Stomach (tissue), 9 donors: ENCODE data around the gene TMCC1. TPM values are rescaled to one million over a fixed set of nuclear protein-coding genes. Genes with fewer than 3 reads are reported as not detected.

Experiments used
- DNase-seq, 2 donors: peaks; one replicate each; pipeline versions ENCODE4 v3.0.0 to v3.0.0-alpha.2; 2013 to 2019
- H3K27ac ChIP-seq, 5 donors: fragments of 200-600 bp in 4 of 5; sonication (generic) in 4 of 5; one replicate each; pipeline ENCODE4 v1.5.1; 2013 to 2019; ENCODE audit warnings: mild to moderate bottlenecking in 1 of 5, moderate library complexity in 1 of 5
- H3K27me3 ChIP-seq, 3 donors: fragments of 200-600 bp; sonication (generic); one replicate each; pipeline ENCODE4 v1.5.1; 2017 to 2019; ENCODE audit warnings: mixed run types in 1 of 3
- H3K36me3 ChIP-seq, 4 donors: fragments of 200-600 bp; sonication (generic); 1 replicate in 3 of 4; 2 replicates in 1 of 4; pipeline ENCODE4 v1.5.1; 2016 to 2019
- H3K4me1 ChIP-seq, 4 donors: fragments of 200-600 bp; sonication (generic); one replicate each; pipeline ENCODE4 v1.5.1; 2016 to 2019
- H3K4me3 ChIP-seq, 4 donors: fragments of 200-600 bp; sonication (generic) in 3 of 4; one replicate each; pipeline ENCODE4 v1.5.1; 2016 to 2019; ENCODE audit warnings: mild to moderate bottlenecking in 1 of 4
- H3K9me3 ChIP-seq, 4 donors: fragments of 200-600 bp; sonication (generic); one replicate each; pipeline ENCODE4 v1.5.1; 2016 to 2019
- EP300 ChIP-seq: sonication (generic); formaldehyde crosslinking; IDR thresholded peaks from one replicate; pipeline ENCODE4 v1.6.1; 2017; ENCODE audit warnings: antibody characterized with exemption
- POLR2A ChIP-seq, 4 donors: fragments of 450-650 bp; IDR thresholded peaks; one replicate each; pipeline ENCODE4 v1.6.1; 2016; ENCODE audit warnings: antibody characterized with exemption in 4 of 4, control low read depth in 2 of 4, mild to moderate bottlenecking in 1 of 4, moderate library complexity in 1 of 4
- POLR2AphosphoS5 ChIP-seq, 3 donors: sonication (generic); formaldehyde crosslinking; IDR thresholded peaks; one replicate each; pipeline ENCODE4 v1.6.1; 2016; ENCODE audit warnings: antibody characterized with exemption in 3 of 3
- WGBS, 5 donors: extraction: QIAGEN DNeasy Blood & Tissue Kit in 3 of 5; methylation state at CpG; one replicate each; pipeline versions ENCODE4 v1.1.5 to v1.1.7; 2013 to 2018; 5-methylcytosine and 5-hydroxymethylcytosine counted together
- intact Hi-C: fragments of 100-400 bp; cut with DNase I; formaldehyde crosslinking; loops from one replicate; pipeline ENCODE4 v1.15.1; 2023; ENCODE audit warnings: low total_unique reads
- polyA plus RNA-seq, 3 donors: library from polyadenylated mRNA; stranded (reverse); fragments of 200-250 nt; gene quantifications; one replicate each; pipeline ENCODE4 v1.2.3, GENCODE V29; 2013
- total RNA-seq, 5 donors: library from RNA; depleted of rRNA; stranded (reverse); fragments of >200 nt; gene quantifications; one replicate each; pipeline versions ENCODE4 v1.1.0 to v1.2.3, GENCODE V29; 2014 to 2016
- TF ChIP-seq, protein P1 (sequence below), 7 experiments: fragments of 450-650 bp in 4 of 7; fragments of 200-600 bp in 3 of 7; sonication (generic) in 3 of 7; IDR thresholded peaks; one replicate each; pipeline ENCODE4 v1.5.1; 2016 to 2019; ENCODE audit warnings: antibody characterized with exemption in 7 of 7, control low read depth in 2 of 7, mild to moderate bottlenecking in 1 of 7
- donor health status: healthy with polysubstance abuse.
- donor health status: Bipolar disorder and iron deficiency.
- donor health status: healthy.

Gene TMCC1
- total and polyA plus RNA-seq, 8 donors = 5.0 to 26.6 (median 9.3) TPM

DNA sequence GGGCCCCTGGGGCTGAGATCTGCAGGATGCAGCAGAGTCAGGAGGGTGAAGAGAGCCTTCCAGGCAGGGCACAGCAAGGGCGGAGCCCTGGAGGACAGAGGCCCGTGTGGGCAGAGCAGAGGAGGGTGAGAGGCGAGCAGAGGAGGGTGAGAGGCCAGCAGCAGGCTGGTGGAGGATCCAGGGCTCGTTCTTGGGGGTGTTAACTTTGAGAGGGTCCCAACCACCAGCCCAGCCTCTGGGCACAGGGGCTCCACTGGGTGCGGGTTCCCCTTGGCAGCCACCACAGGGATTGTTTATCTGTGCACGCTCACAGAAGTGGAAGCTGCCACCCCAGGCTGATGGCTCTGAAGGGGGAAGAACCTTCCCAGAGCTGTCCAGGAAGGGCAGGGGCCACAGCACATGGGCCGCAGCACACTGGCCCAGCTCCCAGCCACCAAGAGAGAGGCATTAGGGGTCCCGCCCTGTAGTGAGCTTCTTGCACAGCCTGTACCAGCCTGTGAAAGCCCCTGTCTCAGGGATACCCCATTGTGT, 277.7 kb downstream of the TMCC1 start:
- intact Hi-C loops = no loop called here
- peak in 1 of 2 donors; percentile 20 for DNase-seq
- Histone ChIP-seq H3K9me3 (no peaks in the 10 kb centered on the region), H3K4me1 (peaks cover 28 to 72% (median 43%) of the 10 kb centered on the region in 4 donors), H3K27me3 (no peaks in the 10 kb centered on the region), H3K27ac (peak overlapping the region in 4 of 5 donors; percentile 52 to 82 (median 63)), H3K36me3 (no peaks in the 10 kb centered on the region), H3K4me3 (no peak overlapping the region)
- no peak for TF ChIP-seq EP300
- no peak for TF ChIP-seq POLR2AphosphoS5 (IDR thresholded peaks at IDR 0.05)
- TF ChIP-seq, protein P1, sequence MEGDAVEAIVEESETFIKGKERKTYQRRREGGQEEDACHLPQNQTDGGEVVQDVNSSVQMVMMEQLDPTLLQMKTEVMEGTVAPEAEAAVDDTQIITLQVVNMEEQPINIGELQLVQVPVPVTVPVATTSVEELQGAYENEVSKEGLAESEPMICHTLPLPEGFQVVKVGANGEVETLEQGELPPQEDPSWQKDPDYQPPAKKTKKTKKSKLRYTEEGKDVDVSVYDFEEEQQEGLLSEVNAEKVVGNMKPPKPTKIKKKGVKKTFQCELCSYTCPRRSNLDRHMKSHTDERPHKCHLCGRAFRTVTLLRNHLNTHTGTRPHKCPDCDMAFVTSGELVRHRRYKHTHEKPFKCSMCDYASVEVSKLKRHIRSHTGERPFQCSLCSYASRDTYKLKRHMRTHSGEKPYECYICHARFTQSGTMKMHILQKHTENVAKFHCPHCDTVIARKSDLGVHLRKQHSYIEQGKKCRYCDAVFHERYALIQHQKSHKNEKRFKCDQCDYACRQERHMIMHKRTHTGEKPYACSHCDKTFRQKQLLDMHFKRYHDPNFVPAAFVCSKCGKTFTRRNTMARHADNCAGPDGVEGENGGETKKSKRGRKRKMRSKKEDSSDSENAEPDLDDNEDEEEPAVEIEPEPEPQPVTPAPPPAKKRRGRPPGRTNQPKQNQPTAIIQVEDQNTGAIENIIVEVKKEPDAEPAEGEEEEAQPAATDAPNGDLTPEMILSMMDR (IDR thresholded peaks at IDR 0.05) = no peak
- no peak for TF ChIP-seq POLR2A (IDR thresholded peaks at IDR 0.05)
- 46 to 57% (median 51%) methylated on average over 7 to 8 of the region's 8 CpGs for WGBS, 5 donors

DNA sequence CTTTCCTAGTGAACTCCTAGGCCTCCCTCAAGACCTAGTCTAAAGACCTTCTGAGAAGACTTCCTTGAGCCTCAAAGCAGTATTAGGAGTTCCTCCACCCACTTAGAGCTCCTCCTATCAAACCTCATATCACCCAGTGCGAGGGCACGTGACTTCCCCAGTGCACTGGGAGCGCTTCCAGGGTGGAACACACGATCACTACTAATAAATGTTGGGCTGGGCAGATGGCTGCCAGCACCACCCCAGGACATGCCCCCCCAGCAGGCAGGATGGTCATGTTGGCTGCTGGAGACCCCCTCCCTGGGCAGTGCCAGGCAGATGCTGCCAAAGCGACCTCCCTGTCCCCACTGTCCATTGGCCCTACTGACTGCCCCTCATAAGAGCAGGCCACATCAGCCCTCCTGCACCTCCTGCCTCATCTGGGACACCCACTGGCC, 278.6 kb downstream of the TMCC1 start:
- H3K9me3 ChIP-seq = no peaks in the 10 kb centered on the region
- H3K4me3 ChIP-seq = no peak overlapping the region
- intact Hi-C loops = no loop called here
- 32 to 51% (median 35%) methylated on average over 5 of the region's 5 CpGs for WGBS, 5 donors
- no peaks in the 10 kb centered on the region for H3K27me3 ChIP-seq
- no peak for TF ChIP-seq EP300
- peak in 2 of 3 donors; percentile 19 to 74 for TF ChIP-seq POLR2AphosphoS5 (IDR thresholded peaks at IDR 0.05)
- peak; percentile 69 to 75 for DNase-seq
- H3K4me1 ChIP-seq = peaks cover 33 to 78% (median 47%) of the 10 kb centered on the region in 4 donors
- peak overlapping the region in 4 of 5 donors; percentile 52 to 68 (median 61) for H3K27ac ChIP-seq
- H3K36me3 ChIP-seq = no peaks in the 10 kb centered on the region

DNA sequence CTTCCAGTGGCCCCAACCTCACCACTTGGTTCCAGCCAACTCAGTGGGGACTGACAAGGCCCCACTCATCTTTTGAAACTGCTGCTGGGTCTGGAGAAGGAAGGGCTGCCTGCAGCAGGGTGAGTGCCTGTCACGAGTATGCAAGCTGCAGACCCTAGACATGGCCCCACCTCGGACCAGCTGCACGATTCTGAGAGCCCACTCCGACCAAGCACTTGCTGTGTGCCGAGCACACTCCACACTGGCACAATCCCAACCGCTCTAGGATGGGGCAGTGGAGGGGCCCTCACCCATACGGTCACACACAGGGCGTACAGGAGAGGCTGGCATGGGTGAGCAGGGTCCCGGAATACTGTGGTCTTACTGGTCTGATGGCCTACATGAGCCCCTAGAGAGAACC, 279.1 kb downstream of the TMCC1 start:
- TF ChIP-seq POLR2A (IDR thresholded peaks at IDR 0.05) = no peak
- no peak for TF ChIP-seq EP300
- TF ChIP-seq POLR2AphosphoS5 (IDR thresholded peaks at IDR 0.05) = no peak
- TF ChIP-seq, protein P1 (IDR thresholded peaks at IDR 0.05) = no peak
- H3K36me3 ChIP-seq = no peaks in the 10 kb centered on the region
- H3K4me1 ChIP-seq = peaks cover 38 to 83% (median 49%) of the 10 kb centered on the region in 4 donors
- peak overlapping the region in 3 of 5 donors; percentile 58 to 68 (median 64) for H3K27ac ChIP-seq
- 88 to 95% (median 92%) methylated on average over 5 to 9 of the region's 9 CpGs for WGBS, 5 donors
- intact Hi-C loops = no loop called here
- no peaks in the 10 kb centered on the region for H3K9me3 ChIP-seq
- peak in 1 of 2 donors; percentile 14 for DNase-seq
- H3K27me3 ChIP-seq = no peaks in the 10 kb centered on the region
- no peak overlapping the region for H3K4me3 ChIP-seq

DNA sequence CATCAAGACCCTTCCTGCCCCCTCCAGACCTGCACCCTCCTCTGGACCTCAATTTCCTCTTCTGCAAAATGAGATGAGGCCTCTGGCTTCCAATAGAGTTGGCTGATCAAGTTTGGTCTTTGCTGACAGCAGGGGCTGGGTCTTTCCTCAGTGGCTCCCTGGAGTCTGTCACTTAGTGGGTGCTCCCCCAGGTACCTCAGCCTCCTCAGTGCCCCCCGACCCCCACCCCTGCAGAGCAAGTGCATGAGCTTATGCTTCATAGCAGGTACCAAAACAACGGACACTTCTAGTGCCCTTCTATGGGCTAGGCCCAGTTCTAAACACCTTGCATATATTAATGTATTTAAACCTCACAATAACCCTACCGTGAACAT, 280.2 kb downstream of the TMCC1 start:
- intact Hi-C loops = no loop called here
- no peaks in the 10 kb centered on the region for H3K27me3 ChIP-seq
- no peaks in the 10 kb centered on the region for H3K9me3 ChIP-seq
- peaks cover 49 to 84% (median 55%) of the 10 kb centered on the region in 4 donors for H3K4me1 ChIP-seq
- no peak for TF ChIP-seq POLR2AphosphoS5 (IDR thresholded peaks at IDR 0.05)
- TF ChIP-seq POLR2A (IDR thresholded peaks at IDR 0.05) = no peak
- TF ChIP-seq EP300 = no peak
- TF ChIP-seq, protein P1 (IDR thresholded peaks at IDR 0.05) = no peak
- DNase-seq = no peak
- WGBS, 5 donors = 69 to 92% (median 88%) methylated on average over 3 of the region's 3 CpGs
- H3K27ac ChIP-seq = no peak overlapping the region
- no peaks in the 10 kb centered on the region for H3K36me3 ChIP-seq
- no peak overlapping the region for H3K4me3 ChIP-seq
